ENCODE data around the gene AKR1C2.
"Not testable (repeated sequence)": the region's sequence is repeated elsewhere in the genome, so short reads cannot be mapped to it uniquely, and the experiment has no call there.

AKR1C2 gene

GRCh38 chr10:5002013-5002727, 1.5 kb downstream of the AKR1C2 start:
- Histone ChIP-seq H3K36me3 (peaks cover 0 to 3% (median 0%) of the 10 kb centered on the region in 3 donors), H3K27me3 (no peaks in the 10 kb centered on the region), H3K4me1 (no peaks in the 10 kb centered on the region), H3K27ac (peak overlapping the region in 1 of 2 donors; percentile 2), H3K4me3 (peak overlapping the region; percentile 40 to 44), H3K9me3 (no peaks in the 10 kb centered on the region)
- DNase-seq: no peak
- intact Hi-C loops (cut with DNase I; ENCODE audit: low total_unique reads): no loop called here
- no peak for TF ChIP-seq CTCF (IDR thresholded peaks at IDR 0.05)

GRCh38 chr10:4998671-4999070, 5.0 kb downstream of the AKR1C2 start:
- no peak for DNase-seq
- Histone ChIP-seq H3K4me3 (no peak overlapping the region), H3K27me3 (no peaks in the 10 kb centered on the region), H3K36me3 (peaks cover 0 to 3% (median 0%) of the 10 kb centered on the region in 3 donors), H3K4me1 (no peaks in the 10 kb centered on the region), H3K27ac (no peak overlapping the region), H3K9me3 (no peaks in the 10 kb centered on the region)
- no peak for TF ChIP-seq CTCF (IDR thresholded peaks at IDR 0.05)
- intact Hi-C loops (cut with DNase I; ENCODE audit: low total_unique reads): no loop called here

DNA sequence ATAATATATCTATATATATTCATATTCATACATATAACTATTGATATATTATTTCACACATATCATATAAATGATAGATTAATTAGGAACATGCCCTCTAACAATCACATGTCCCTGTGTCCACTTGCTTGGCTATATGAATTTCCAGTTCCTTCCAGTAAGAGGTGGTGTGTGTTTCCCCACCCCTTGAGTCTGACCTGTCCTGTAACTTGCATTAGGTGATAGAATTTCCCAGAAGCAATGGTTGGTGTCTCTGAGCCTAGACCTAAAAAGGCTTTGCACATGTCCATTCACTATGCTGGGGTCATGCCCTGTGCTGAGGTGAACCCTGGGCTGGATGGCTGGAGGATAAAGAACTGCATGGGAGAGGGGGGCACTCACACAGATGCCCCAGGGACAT, 9.4 kb downstream of the AKR1C2 start:
- H3K4me1 ChIP-seq; H3K27me3 ChIP-seq; H3K36me3 ChIP-seq; H3K27ac ChIP-seq; H3K9me3 ChIP-seq; DNase-seq; H3K4me3 ChIP-seq; intact Hi-C loops (cut with DNase I; ENCODE audit: low total_unique reads): not testable (repeated sequence)

DNA sequence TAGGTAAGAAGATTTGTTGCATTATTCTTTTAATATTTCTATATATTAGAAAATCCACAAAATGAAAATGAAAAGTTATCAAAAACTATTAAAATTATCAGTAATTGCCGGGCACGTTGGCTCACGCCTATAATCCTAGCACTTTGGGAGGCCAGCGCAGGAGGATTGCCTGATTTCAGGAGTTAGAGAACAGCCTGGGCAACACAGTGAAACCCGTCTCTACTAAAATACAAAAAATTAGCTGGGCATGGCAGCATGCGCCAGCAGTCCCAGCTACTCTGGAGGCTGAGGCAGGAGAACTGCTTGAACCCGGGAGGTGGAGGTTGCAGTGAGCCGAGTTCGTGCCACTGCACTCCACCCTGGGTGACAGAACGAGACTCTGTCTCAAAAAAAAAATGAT, 11.1 kb downstream of the AKR1C2 start:
- H3K27me3 ChIP-seq; H3K9me3 ChIP-seq; DNase-seq; H3K27ac ChIP-seq; H3K4me3 ChIP-seq; H3K36me3 ChIP-seq; H3K4me1 ChIP-seq; intact Hi-C loops (cut with DNase I; ENCODE audit: low total_unique reads): not testable (repeated sequence)

DNA sequence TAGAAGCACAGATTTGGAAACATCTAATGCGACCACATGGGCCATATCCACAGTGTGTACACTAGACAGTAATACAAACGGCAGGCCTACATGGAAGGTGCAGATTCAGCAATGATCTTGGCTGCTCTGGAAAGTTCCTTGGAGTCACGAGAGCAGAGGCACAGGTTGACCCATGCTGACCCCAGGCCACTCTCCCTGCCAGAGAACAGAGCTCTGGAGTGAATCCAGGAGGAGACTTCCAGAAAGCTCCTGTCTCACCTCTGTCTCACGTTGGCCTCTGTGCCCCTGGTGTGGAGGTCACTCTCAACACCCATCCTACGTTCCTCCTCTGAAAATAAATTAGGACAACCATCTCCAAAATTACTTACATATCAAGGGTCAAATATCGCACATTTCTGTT, 12.2 kb downstream of the AKR1C2 start:
- H3K9me3 ChIP-seq; DNase-seq; H3K27me3 ChIP-seq; intact Hi-C loops (cut with DNase I; ENCODE audit: low total_unique reads); H3K4me3 ChIP-seq; H3K36me3 ChIP-seq; H3K4me1 ChIP-seq; H3K27ac ChIP-seq: not testable (repeated sequence)

- Histone ChIP-seq H3K27me3 (no peaks in the 10 kb centered on the region), H3K27ac (no peak overlapping the region), H3K36me3 (no peaks in the 10 kb centered on the region), H3K4me1 (peaks cover 0 to 4% (median 1%) of the 10 kb centered on the region in 4 donors), H3K9me3 (no peaks in the 10 kb centered on the region), H3K4me3 (no peak overlapping the region)
- DNase-seq: no peak
- TF ChIP-seq CTCF (IDR thresholded peaks at IDR 0.05): no peak
- intact Hi-C loops (cut with DNase I; ENCODE audit: low total_unique reads): no loop called here
These were observed 13.4 kb downstream of the AKR1C2 start for GRCh38 chr10:4990217-4990616.

DNA sequence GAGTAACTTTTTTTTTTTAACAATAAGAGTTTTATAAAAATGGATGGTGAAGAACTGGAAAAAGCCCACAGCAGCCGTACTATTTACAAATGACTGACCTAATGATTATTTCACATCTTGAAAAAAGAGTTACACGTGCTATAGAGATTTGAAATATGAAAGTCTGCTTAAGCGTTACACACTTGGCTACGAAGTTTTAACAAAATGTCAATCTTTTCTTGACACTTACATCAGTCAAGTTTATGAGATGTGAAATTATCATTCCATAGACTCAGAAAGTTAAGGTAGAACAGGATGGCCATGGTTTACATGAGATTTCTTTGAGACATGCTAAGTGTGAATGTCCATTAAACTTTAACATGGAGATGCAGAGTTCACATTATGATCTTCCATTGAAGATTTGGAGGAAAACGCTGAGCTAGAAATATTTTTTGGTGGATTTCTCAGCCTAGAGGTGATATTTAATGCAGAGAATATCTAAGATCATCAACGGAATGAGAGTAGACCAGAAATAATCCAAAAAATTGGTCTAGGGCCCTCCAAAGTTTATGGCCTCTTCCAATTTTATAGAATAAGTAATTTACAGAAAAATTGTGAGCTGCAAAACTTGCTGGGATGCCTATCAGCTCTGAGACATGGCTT, 15.5 kb downstream of the AKR1C2 start:
- H3K27ac ChIP-seq; H3K36me3 ChIP-seq; H3K4me3 ChIP-seq; intact Hi-C loops (cut with DNase I; ENCODE audit: low total_unique reads); H3K9me3 ChIP-seq; DNase-seq; H3K27me3 ChIP-seq: not testable (repeated sequence)
- peaks cover 0 to 12% (median 7%) of the 10 kb centered on the region in 4 donors for H3K4me1 ChIP-seq
